Esophagus squamous epithelium (tissue), 4 donors: ENCODE measurements around the gene OR2G6.
"Not testable (repeated sequence)": the region's sequence is repeated elsewhere in the genome, so short reads cannot be mapped to it uniquely, and the experiment has no call there.

ENCODE experiments used
- CTCF ChIP-seq, 6 experiments: fragments of 450-650 bp in 4 of 6; fragments of 200-600 bp in 2 of 6; sonication (generic) in 2 of 6; IDR thresholded peaks; one replicate each; pipeline ENCODE4 v1.5.1; 2016 to 2019; ENCODE audit warnings: antibody characterized with exemption in 6 of 6, mild to moderate bottlenecking in 4 of 6, moderate library complexity in 4 of 6
- POLR2A ChIP-seq, 4 donors: fragments of 450-650 bp; IDR thresholded peaks; one replicate each; pipeline ENCODE4 v1.6.1; 2017; ENCODE audit warnings: antibody characterized with exemption in 4 of 4, mild to moderate bottlenecking in 4 of 4, moderate library complexity in 3 of 4

GRCh38 chr1:248565530-248566373 lies 57.9 kb downstream of the OR2G6 start:
- TF ChIP-seq CTCF, POLR2A (IDR thresholded peaks at IDR 0.05): not testable (repeated sequence)
